GM18951 (cell line): ENCODE results near the gene CIITA.
A peak's percentile ranks its signal among the peaks of the same experiment; 100 is the strongest.

Source experiments
- POLR2A ChIP-seq: IDR thresholded peaks from 4 replicates; pipeline ENCODE4 v1.6.1; 2011; ENCODE audit warnings: mild to moderate bottlenecking; ENCODE audit not compliant: insufficient read length, insufficient read depth; ENCODE audit errors: extremely low read depth
- in situ Hi-C: fragments of 300-500 bp; cut with MboI; formaldehyde crosslinking; loops from one replicate; pipeline ENCODE4 v1.12.0; 2022; ENCODE audit warnings: low sequenced_read_pairs, mixed read lengths, inconsistent platforms; ENCODE audit not compliant: unreplicated experiment

Gene CIITA

DNA sequence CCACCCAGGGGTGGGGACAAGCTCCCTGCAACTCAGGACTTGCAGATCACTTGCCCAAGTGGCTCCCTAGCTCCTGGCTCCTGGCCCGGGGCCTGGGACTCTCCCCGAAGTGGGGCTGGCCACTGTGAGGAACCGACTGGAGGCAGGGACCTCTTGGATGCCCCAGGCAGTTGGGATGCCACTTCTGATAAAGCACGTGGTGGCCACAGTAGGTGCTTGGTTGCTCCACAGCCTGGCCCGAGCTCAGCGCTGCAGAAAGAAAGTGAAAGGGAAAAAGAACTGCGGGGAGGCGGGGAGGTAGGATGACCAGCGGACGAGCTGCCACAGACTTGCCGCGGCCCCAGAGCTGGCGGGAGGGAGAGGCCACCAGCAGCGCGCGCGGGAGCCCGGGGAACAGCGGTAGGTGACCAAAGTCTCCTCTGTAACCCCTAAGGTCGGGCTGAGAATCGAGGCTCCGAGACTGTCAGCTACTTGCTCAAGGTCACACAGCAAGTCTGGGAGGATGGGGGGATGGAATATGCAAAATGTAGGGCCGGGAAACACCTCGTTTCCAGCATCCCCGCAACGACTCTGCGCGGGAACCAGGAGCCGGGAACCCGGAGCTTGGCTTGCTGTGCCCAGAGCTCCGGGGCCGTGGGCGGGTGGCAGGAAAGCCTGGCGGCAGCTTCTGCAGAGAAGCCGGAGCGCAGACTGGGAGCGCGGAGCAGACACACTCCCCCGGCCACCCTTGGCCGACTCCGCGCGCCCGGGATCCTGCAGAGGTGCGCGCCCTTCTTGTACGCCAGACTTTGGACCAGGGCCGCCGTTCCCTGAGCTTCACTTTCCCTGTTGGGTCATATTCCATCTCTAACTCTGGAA lies 1.9 kb downstream of the CIITA start:
- in situ Hi-C loops, result no loop called here
- peak; percentile 68 for TF ChIP-seq POLR2A

DNA sequence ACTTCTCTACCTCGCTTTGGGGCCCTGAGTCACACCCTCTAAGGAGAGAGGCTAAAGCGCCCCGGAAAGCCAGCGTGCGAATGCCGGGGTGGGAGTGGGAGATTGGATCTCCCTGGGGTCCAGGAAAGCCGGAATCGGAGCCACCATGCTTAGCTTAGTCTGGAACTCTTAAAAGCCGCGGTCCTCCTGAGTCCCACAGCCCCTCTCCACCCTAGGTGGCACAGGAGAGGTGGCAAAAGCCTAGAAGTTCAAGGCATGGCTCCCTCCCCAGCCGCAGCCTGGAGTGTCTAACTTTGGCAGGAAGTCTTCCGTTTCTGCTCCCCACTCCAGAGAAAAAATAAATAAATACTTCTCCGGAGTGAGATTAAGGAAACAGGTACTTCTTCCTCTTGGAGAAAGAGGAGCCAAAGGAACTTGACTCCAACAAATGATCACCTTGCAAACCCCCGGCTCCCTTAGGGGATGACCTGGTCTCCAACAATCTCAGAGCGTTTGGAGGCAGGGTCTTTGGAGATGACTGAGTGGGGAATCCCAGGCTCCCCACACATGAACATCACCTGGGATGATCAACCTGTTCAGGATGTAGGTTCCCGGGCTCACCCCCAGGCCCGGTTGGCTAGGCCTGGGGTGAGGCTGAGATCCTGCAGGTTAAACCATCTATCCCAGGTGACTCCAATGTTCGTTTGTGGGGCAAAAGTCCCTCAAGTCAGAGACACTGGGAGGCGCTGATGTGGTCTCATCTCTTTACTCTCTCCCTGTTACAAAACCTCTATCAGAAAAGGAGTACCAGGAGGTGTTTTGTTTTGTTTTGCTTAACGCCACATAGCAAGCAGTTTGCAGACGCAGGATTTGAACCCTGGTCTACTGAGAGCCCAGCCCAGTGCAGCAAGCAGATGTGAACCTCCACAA lies 2.9 kb downstream of the CIITA start:
- in situ Hi-C loops, result no loop called here
- no peak for TF ChIP-seq POLR2A

DNA sequence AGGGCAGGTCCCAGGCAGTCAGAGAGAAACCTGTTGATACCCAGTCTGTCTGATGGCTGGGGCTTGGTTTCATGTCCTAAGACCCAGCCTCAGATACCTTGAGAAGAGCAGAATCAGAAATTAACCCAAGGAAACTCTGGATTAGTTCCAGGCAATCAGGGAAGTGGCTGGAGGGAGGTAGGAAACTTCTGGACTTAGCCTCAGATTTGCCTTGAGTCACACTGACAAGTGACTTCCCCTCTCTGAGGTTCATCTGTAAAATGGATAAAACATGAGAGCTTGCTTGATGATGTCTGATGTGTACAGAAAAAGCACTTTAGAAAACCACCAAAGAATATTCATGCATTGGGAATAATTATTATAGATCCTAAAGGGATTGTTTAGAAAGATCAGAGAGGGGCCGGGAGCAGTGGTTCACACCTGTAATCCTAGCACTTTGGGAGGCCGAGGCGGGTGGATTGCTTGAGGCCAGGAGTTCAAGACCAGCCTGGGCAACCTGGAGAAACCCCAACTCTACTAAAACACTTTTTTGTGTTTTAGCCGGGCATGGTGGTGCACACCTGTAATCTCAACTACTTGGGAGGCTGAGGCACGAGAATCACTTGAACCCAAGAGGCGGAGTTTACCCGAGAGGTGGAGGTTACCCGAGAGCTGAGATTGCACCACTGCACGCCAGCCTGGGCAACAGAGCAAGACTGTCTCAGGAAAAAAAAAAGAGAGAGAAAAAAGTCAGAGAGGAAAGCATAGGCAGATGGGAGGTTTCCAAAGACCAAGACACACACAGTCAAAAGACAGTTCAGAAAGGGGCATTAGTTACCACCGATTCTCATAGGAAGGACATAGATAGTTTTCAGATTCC lies 3.8 kb downstream of the CIITA start:
- in situ Hi-C loops, result no loop called here
- no peak for TF ChIP-seq POLR2A

DNA sequence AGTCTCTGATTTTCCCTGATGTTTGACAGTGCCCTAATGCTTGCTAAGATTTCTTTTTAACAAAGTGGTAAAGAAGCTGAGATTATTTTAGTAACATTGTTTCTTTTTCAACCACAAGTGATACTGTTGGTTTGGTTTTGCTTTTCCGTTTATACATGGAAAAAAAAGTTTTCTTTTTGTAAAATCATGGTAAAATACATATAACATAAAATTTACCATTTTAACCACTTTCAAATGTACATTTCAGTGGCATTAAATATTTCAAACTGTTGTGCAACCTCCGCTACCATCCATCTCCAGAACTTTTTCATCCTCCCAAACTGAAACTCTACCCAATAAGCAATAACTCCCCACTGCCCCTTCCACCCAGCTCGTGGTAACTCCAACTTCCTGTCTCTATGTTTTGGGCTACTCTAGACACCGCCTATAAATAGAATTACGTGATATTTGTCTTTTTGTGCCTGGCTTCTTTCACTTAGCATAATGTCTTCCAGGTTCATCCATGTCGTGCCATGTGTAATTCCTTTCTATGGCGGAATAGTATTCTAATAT lies 4.6 kb downstream of the CIITA start:
- TF ChIP-seq POLR2A, result no peak
- in situ Hi-C loops, result no loop called here

DNA sequence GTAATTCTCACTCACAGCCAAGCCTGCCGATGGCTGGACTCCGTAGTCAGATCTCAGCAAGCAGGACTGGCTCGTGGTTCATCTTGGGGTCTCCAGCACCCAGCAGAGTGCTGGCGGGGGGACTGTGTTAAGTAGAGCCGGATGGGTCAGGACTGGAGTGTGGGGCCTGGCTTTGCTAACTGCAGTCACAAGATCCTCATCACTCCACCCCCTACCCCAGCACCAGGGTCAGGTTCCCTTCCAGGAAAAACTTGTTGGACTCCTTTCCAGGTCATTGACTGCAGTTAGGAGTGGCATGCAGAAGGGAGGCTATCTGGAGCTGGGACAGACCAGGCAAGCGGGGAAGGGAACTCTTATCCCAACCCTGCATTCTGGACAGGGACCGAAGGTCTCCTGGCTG lies 6.0 kb downstream of the CIITA start:
- TF ChIP-seq POLR2A, result no peak
- in situ Hi-C loops, result no loop called here

DNA sequence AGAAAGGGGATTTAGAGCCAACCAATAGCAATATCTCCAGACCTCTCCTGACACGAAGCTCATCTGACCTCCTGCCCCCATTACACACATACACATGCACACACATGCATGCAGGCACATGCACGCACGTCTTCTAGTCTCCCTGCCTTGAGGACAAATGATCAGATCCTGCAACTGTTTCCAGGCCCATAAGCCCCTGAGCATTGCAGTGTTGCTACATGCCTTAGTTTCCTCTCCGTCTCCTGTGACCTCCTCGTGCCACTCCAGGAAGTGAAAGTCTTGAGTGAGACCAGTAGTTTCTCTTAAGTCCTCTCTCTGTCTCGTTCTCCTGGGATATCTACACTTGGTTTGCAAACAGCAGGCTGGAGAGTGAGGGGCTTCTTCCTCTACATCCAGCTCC lies 8.2 kb downstream of the CIITA start:
- no peak for TF ChIP-seq POLR2A
- in situ Hi-C loops, result no loop called here

DNA sequence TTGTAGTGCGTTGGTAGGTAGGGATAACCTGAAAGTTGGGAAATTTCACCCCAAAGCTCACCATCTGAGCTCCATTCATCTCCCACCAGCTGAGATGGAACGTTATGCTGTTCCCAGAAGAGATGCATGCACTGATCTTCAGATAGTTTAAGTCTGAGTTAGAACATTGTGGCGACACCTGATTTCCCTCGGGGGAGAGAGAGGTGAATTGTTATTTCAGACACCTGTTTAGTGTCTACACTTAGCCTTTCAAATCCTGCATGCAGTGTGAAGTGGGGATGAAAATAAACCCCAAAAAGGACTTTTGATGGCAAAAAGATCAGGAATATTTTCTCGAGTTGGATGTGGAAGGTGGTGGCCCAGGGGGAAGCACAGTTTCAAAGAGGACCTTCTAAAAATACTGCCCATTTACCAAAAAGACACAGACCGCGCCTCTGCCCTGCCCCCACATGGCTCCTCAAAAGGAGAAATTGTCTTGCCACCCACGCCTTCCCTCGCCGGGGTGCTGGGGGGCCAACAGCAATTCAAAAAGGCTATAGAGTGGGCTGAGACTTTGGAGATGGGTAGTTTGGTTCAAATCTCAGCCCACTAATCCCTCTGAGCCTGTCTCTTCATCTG lies 11.4 kb downstream of the CIITA start:
- no peak for TF ChIP-seq POLR2A
- in situ Hi-C loops, result no loop called here

DNA sequence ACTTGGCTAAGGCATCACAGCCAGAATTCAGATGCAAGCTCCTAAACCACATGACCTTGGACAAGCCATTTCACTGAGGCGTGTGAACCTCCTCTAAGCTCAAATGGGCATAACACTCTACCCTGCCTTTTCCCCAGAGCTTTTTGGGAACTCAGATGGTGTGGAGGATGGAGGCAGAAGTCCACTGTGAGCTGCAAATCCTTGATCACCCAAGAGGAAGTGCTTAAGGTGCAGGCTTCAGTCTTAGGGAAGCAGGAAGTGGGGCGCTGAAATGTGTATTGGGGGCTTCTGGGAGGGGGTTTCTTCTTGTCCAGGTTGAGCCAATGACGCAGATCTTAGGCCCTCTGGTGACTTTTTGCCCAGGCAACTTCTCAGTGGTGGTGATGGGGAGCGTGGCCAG lies 12.9 kb downstream of the CIITA start:
- no peak for TF ChIP-seq POLR2A
- in situ Hi-C loops, result no loop called here

DNA sequence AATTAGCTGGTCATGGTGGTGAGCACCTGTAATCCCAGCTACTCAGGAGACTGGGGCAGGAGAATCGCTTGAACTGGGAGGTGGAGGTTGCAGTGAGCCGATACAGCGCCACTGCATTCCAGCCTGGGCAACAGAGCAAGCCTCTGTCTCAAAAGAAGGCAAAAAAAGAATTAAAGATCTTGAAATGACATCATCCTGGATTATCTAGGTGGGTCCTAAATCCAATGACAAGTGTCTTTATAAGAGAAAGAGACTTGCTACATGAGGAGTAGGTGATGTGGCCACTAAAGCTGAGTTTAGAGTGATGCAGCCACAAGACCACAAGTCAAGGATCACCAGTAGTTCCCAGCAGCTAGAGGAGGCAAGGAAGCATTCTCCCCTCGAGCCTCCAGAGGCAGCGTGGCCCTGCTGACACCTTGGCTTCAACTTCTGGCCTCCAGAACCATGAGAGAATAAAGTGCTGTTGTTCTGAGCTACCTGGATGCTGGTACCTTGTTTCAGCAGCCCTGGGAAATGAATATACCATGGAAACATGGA lies 15.8 kb downstream of the CIITA start:
- in situ Hi-C loops, result no loop called here

DNA sequence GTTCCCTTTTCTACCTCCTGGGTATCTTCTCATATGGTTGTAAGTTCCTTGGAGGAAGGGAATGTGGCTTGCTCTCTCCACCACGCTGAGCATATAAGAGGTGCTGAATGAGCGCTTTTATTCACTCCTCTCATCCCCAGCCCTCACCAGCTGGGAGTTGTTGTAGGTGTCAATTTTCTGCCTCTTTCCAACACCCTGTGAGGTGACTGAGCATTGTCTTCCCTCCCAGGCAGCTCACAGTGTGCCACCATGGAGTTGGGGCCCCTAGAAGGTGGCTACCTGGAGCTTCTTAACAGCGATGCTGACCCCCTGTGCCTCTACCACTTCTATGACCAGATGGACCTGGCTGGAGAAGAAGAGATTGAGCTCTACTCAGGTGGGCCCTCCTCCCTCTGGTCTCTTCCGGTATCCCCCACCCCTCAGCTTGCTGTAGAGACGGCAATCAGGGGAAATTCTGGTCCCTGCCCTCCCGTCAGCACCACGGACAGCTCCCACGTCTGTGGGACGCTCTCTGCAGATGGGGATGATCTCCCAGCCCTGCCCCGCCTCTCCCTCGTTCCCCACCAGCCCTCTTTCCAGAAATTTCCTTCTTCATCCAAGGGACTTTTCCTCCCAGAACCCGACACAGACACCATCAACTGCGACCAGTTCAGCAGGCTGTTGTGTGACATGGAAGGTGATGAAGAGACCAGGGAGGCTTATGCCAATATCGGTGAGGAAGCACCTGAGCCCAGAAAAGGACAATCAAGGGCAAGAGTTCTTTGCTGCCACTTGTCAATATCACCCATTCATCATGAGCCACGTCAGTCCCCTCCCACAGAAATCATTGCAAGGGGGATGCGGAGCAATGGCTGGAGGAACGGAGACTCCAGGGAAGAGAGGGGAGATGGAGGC lies 18.3 kb downstream of the CIITA start:
- in situ Hi-C loops, result no loop called here

More for the DNA sequence above, 15.8 kb downstream of the CIITA start:
- no peak for TF ChIP-seq POLR2A

DNA sequence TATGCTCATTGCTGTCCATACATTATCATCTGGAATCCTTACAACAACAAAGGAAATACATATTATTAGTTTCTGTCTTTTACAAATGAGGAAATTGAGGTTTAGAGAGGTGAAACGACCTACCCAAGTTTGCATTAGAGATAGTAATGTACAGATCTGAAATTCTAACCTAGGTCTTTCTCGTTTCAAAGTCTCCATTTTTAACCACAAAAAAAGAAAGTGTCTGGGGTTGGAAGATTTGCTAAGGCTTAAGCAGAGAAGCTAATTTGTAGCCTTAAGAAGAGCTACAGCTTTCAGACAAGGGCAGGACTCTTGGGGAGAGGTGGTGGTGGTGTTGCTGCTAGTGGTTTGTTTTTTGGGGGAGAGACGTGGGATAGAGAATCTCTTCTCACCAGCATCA lies 19.2 kb downstream of the CIITA start:
- in situ Hi-C loops, result no loop called here
- TF ChIP-seq POLR2A, result no peak

More for the DNA sequence above, 18.3 kb downstream of the CIITA start:
- TF ChIP-seq POLR2A, result no peak
